SK-N-SH (cell line): Measurements from ENCODE around the gene CLEC4A. TPM values are rescaled to one million over a fixed set of nuclear protein-coding genes. Genes with fewer than 3 reads are reported as not detected.
"Not testable (repeated sequence)": the region's sequence is repeated elsewhere in the genome, so short reads cannot be mapped to it uniquely, and the experiment has no call there.

Experiments used
- CTCF ChIA-PET: fragments of 300-600, 350-600 bp; formaldehyde crosslinking; extraction: SDS; loops from one replicate; lab custom pipeline; 2021; lab: Yijun Ruan, JAX
- POLR2A ChIA-PET: fragments of 350-600 bp; sonication (Branson Sonifier 250); formaldehyde crosslinking; extraction: SDS; loops from one replicate; lab custom pipeline; 2020; ENCODE audit warnings: antibody characterized with exemption, inconsistent platforms; lab: Yijun Ruan, JAX
- DNase-seq: peaks from one replicate; pipeline ENCODE4 v3.0.0; 2012
- H2AFZ ChIP-seq: fragments of 200-600 bp; sonication (generic); 2 replicates; pipeline ENCODE4 v1.8.1; 2016; ENCODE audit warnings: antibody characterized with exemption, mild to moderate bottlenecking, low read depth
- H3F3A ChIP-seq: fragments of 200-600 bp; sonication (generic); replicated peaks from 2 replicates; pipeline ENCODE3; 2016; ENCODE audit warnings: antibody characterized with exemption, mild to moderate bottlenecking; ENCODE audit not compliant: insufficient read depth
- H3K27ac ChIP-seq, 2 experiments: fragments of 200-500 bp in 1 of 2; fragments of 200-600 bp in 1 of 2; sonication (Bioruptor generic) in 1 of 2; sonication (generic), shearing (Covaris generic) in 1 of 2; 2 replicates each; pipeline versions ENCODE4 v1.5.1 to v1.6.1; 2014 to 2016; ENCODE audit warnings: low read depth in 2 of 2, inconsistent platforms in 1 of 2, low read length in 1 of 2, mild to moderate bottlenecking in 1 of 2, mixed read lengths in 1 of 2
- H3K27me3 ChIP-seq: fragments of 200-600 bp; sonication (generic), shearing (Covaris generic); 2 replicates; pipeline ENCODE4 v1.6.1; 2016; ENCODE audit warnings: mixed run types; ENCODE audit not compliant: insufficient read depth
- H3K36me3 ChIP-seq, 2 experiments: fragments of 200-500 bp in 1 of 2; fragments of 200-600 bp in 1 of 2; sonication (Bioruptor generic) in 1 of 2; sonication (generic) in 1 of 2; replicated peaks in 1 of 2; 2 replicates each; pipeline versions ENCODE3 to v1.5.1; 2014 to 2016; ENCODE audit warnings: low read length in 1 of 2, mild to moderate bottlenecking in 1 of 2; ENCODE audit not compliant: insufficient read depth in 2 of 2, control insufficient read depth in 1 of 2
- H3K4me1 ChIP-seq, 2 experiments: fragments of 200-500 bp in 1 of 2; fragments of 200-600 bp in 1 of 2; sonication (Bioruptor generic) in 1 of 2; sonication (generic), shearing (Covaris generic) in 1 of 2; 2 replicates each; pipeline versions ENCODE4 v1.5.1 to v1.6.1; 2014 to 2016; ENCODE audit warnings: low read depth in 1 of 2, low read length in 1 of 2, mixed run types in 1 of 2; ENCODE audit not compliant: insufficient read depth in 2 of 2, control insufficient read depth in 1 of 2
- H3K4me2 ChIP-seq: fragments of 200-600 bp; sonication (generic), shearing (Covaris generic); 2 replicates; pipeline ENCODE4 v1.6.1; 2017; ENCODE audit warnings: mixed run types
- H3K4me3 ChIP-seq, 2 experiments: fragments of 200-500 bp in 1 of 2; fragments of 200-600 bp in 1 of 2; sonication (Bioruptor generic) in 1 of 2; sonication (generic), shearing (Covaris generic) in 1 of 2; 2 replicates each; pipeline versions ENCODE4 v1.5.1 to v1.8.1; 2014 to 2016; ENCODE audit warnings: low read depth in 2 of 2, inconsistent platforms in 1 of 2, low read length in 1 of 2, mild to moderate bottlenecking in 1 of 2, mixed read lengths in 1 of 2, moderate library complexity in 1 of 2
- H3K79me2 ChIP-seq: fragments of 200-600 bp; sonication (generic); 2 replicates; pipeline ENCODE4 v1.8.1; 2017; ENCODE audit warnings: mild to moderate bottlenecking; ENCODE audit not compliant: insufficient read depth
- H3K9ac ChIP-seq: fragments of 200-600 bp; sonication (generic); 2 replicates; pipeline ENCODE4 v1.6.1; 2017; ENCODE audit warnings: mixed run types
- H3K9me2 ChIP-seq: fragments of 200-600 bp; sonication (generic); 2 replicates; pipeline ENCODE4 v1.6.1; 2017; ENCODE audit warnings: mixed run types
- H3K9me3 ChIP-seq: fragments of 200-600 bp; sonication (generic); 2 replicates; pipeline ENCODE4 v1.6.1; 2017; ENCODE audit warnings: mixed run types, mild to moderate bottlenecking, moderate library complexity
- H4K20me1 ChIP-seq: fragments of 200-600 bp; sonication (generic); 2 replicates; pipeline ENCODE4 v1.6.1; 2017; ENCODE audit warnings: mild to moderate bottlenecking, mixed run types; ENCODE audit not compliant: insufficient read depth
- CTCF ChIP-seq: fragments of 200-600 bp; sonication (generic); IDR thresholded peaks from 2 replicates; pipeline ENCODE4 v1.6.1; 2017; ENCODE audit warnings: antibody characterized with exemption, mild to moderate bottlenecking, moderate library complexity
- FOXJ3 ChIP-seq: sonication (generic); formaldehyde crosslinking; IDR thresholded peaks from 2 replicates; pipeline ENCODE4 v1.5.1; 2020; ENCODE audit warnings: mild to moderate bottlenecking, missing genetic modification reagents
- GATA2 ChIP-seq: sonication (generic); formaldehyde crosslinking; IDR thresholded peaks from 2 replicates; pipeline ENCODE4 v1.5.0; 2020; ENCODE audit warnings: mild to moderate bottlenecking, missing genetic modification reagents
- JUND ChIP-seq: IDR thresholded peaks from 2 replicates; pipeline ENCODE4 v1.4.0; 2012
- MAX ChIP-seq: IDR thresholded peaks from 2 replicates; pipeline ENCODE4 v1.4.0; 2012; ENCODE audit warnings: low read depth
- MXI1 ChIP-seq: IDR thresholded peaks from 2 replicates; pipeline ENCODE4 v1.6.1; 2012; ENCODE audit warnings: mild to moderate bottlenecking, low read depth, low read length, improper control_type of control experiment
- POLR2AphosphoS5 ChIP-seq: IDR thresholded peaks from 2 replicates; pipeline ENCODE4 v1.6.1; 2012; ENCODE audit warnings: low read depth, low read length
- RAD21 ChIP-seq: IDR thresholded peaks from 2 replicates; pipeline ENCODE4 v1.6.1; 2012; ENCODE audit warnings: mild to moderate bottlenecking, low read length
- RXRA ChIP-seq: IDR thresholded peaks from 2 replicates; pipeline ENCODE4 v1.4.0; 2012; ENCODE audit warnings: low read depth, mild to moderate bottlenecking, borderline replicate concordance
- SIN3A ChIP-seq: IDR thresholded peaks from 2 replicates; pipeline ENCODE4 v1.6.1; 2012; ENCODE audit warnings: low read depth, mild to moderate bottlenecking, low read length, moderate library complexity, borderline replicate concordance
- SMC3 ChIP-seq: IDR thresholded peaks from 2 replicates; pipeline ENCODE4 v1.6.1; 2012; ENCODE audit warnings: low read depth, low read length, improper control_type of control experiment
- TEAD4 ChIP-seq: IDR thresholded peaks from 2 replicates; pipeline ENCODE4 v1.4.0; 2012; ENCODE audit warnings: mild to moderate bottlenecking, borderline replicate concordance; ENCODE audit not compliant: insufficient read depth
- USF2 ChIP-seq: fragments of 150-350 bp; IDR thresholded peaks from 2 replicates; pipeline ENCODE4 v1.6.1; 2017; ENCODE audit warnings: antibody characterized with exemption, low read length, low read depth, borderline replicate concordance
- WGBS: methylation state at CpG from one replicate; pipeline ENCODE4 v1.1.6; 2017; ENCODE audit warnings: low lambda C conversion rate; 5-methylcytosine and 5-hydroxymethylcytosine counted together
- polyA plus RNA-seq, 3 experiments: library from polyadenylated mRNA; depleted of rRNA; stranded (reverse); fragments of >200 nt; gene quantifications; 2 replicates each; pipeline ENCODE4 v1.2.3, GENCODE V29; 2012
- TF ChIP-seq, protein P1 (sequence below): fragments of 150-350 bp; IDR thresholded peaks from 2 replicates; pipeline ENCODE4 v1.6.1; 2016; ENCODE audit warnings: mild to moderate bottlenecking, low read depth, low read length

The CLEC4A gene
- polyA plus RNA-seq, 1 of the 3 experiments (the other 2 are of a cell fraction) = 0.44 TPM

DNA sequence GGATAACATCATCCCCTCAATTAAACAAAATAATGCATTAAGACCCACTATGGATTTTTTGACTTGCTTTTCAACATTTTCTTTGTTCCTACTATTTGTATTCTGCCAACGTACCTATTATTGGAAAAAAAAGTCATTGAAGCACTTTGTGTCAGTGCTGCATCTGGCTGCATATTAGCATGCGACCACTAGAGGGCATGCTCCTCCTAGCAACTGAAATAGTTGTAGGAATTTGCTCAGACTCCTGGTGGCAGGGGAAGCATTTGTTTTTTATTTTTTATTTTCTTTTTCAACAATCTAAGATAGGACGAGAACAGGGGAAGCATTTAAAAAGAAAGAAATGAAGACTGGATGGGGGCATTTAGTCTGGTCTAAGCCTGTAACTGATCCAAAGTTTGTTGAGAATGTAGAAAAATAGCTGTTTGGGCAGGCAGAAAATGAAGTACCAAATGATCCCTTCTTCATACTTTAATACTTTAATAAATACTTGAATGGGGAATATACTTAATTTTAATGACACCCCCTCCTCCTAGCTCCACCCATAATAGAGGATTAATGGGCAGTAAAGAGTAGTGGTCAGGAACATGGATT, 14.5 kb upstream of the CLEC4A start:
- ChIA-PET POLR2A (no interaction called here), CTCF (interaction anchor here (0.6 to 3.0 kb wide), 24 partner anchors 10 to 281 kb away, joined by 3 to 28 read pairs (median 4); partner anchors contain the start of gene FAM90A1)
- Histone ChIP-seq H3K27ac (no peak overlapping the region), H3K9ac (peak overlapping the region; percentile 32; the same call in 1 of the 2 replicates), H3K79me2 (no peaks in the 10 kb centered on the region), H4K20me1 (no peaks in the 10 kb centered on the region), H3K36me3 (peaks cover 0 to 15% of the 10 kb centered on the region in 2 experiments), H3K4me2 (peak overlapping the region; percentile 51; the same call in 1 of the 2 replicates), H3K9me2 (no peaks in the 10 kb centered on the region), H3K4me3 (peak overlapping the region in 1 of 2 experiments; percentile 23; a peak in 1 of 4 replicates), H3K9me3 (no peaks in the 10 kb centered on the region), H3F3A (no peaks in the 10 kb centered on the region), H3K4me1 (no peaks in the 10 kb centered on the region), H2AFZ (peak overlapping the region; percentile 76; the same call in 1 of the 2 replicates), H3K27me3 (no peaks in the 10 kb centered on the region)
- TF ChIP-seq RAD21 (peak; percentile 97), FOXJ3 (no peak), CTCF (peak; percentile 100), RXRA (no peak), TEAD4 (no peak), SIN3A (no peak), JUND (no peak), MXI1 (peak; percentile 5; the same call in 1 of the 2 replicates), MAX (peak; percentile 26; the same call in 1 of the 2 replicates), GATA2 (CRISPR knock-in tag) (no peak), SMC3 (peak; percentile 96), USF2 (no peak), POLR2AphosphoS5 (no peak)
- TF ChIP-seq, protein P1, sequence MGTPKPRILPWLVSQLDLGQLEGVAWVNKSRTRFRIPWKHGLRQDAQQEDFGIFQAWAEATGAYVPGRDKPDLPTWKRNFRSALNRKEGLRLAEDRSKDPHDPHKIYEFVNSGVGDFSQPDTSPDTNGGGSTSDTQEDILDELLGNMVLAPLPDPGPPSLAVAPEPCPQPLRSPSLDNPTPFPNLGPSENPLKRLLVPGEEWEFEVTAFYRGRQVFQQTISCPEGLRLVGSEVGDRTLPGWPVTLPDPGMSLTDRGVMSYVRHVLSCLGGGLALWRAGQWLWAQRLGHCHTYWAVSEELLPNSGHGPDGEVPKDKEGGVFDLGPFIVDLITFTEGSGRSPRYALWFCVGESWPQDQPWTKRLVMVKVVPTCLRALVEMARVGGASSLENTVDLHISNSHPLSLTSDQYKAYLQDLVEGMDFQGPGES = no peak
- WGBS = 4% methylated on average over 3 of the region's 3 CpGs
- DNase-seq = peak; percentile 71

DNA sequence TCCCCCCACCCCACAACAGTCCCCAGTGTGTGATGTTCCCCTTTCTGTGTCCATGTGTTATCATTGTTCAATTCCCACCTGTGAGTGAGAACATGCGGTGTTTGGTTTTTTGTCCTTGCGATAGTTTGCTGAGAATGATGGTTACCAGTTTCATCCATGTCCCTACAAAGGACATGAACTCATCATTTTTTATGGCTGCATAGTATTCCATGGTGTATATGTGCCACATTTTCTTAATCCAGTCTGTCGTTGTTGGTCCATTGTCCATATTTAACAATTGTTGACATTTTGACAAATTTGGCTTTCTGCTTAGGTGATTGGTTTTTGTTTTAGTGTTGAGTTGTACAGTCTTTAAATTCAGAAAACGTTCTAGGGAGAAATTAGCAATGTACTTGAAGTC, 10.3 kb upstream of the CLEC4A start:
- DNase-seq, H3K4me1 ChIP-seq, H3K79me2 ChIP-seq, POLR2A ChIA-PET, H2AFZ ChIP-seq, H4K20me1 ChIP-seq, H3K36me3 ChIP-seq, CTCF ChIA-PET, H3K27me3 ChIP-seq, H3K9ac ChIP-seq, H3K27ac ChIP-seq, H3K4me2 ChIP-seq, H3K4me3 ChIP-seq, H3F3A ChIP-seq, H3K9me3 ChIP-seq, H3K9me2 ChIP-seq: not testable (repeated sequence)
- WGBS = 76% methylated on average over 4 of the region's 4 CpGs
